HEK293T (cell line): Measurements from ENCODE around the gene LYSMD2.

ENCODE experiments used
- CTBP1 ChIP-seq: fragments of 450-650 bp; IDR thresholded peaks from 2 replicates; pipeline ENCODE4 v1.6.1; 2016; ENCODE audit warnings: borderline replicate concordance
- FOXA1 ChIP-seq: fragments of 450-650 bp; IDR thresholded peaks from 2 replicates; pipeline ENCODE4 v1.6.1; 2016; ENCODE audit warnings: mild to moderate bottlenecking
- PKNOX1 ChIP-seq: fragments of 450-650 bp; IDR thresholded peaks from 2 replicates; pipeline ENCODE4 v1.6.1; 2016
- SP1 ChIP-seq: fragments of 450-650 bp; IDR thresholded peaks from 2 replicates; pipeline ENCODE4 v1.6.1; 2017

GRCh38 chr15:51724199-51724598, 13.3 kb downstream of the LYSMD2 start:
- TF ChIP-seq SP1 (no peak), PKNOX1 (no peak), CTBP1 (no peak), FOXA1 (no peak)
